Measurements from ENCODE around the gene TOMM20. TPM values are rescaled to one million over a fixed set of nuclear protein-coding genes. Genes with fewer than 3 reads are reported as not detected.
"Not testable (repeated sequence)": the region's sequence is repeated elsewhere in the genome, so short reads cannot be mapped to it uniquely, and the experiment has no call there.

TOMM20 gene
- total RNA-seq, 1 donor from 2014 or later: 87.4 TPM

DNA sequence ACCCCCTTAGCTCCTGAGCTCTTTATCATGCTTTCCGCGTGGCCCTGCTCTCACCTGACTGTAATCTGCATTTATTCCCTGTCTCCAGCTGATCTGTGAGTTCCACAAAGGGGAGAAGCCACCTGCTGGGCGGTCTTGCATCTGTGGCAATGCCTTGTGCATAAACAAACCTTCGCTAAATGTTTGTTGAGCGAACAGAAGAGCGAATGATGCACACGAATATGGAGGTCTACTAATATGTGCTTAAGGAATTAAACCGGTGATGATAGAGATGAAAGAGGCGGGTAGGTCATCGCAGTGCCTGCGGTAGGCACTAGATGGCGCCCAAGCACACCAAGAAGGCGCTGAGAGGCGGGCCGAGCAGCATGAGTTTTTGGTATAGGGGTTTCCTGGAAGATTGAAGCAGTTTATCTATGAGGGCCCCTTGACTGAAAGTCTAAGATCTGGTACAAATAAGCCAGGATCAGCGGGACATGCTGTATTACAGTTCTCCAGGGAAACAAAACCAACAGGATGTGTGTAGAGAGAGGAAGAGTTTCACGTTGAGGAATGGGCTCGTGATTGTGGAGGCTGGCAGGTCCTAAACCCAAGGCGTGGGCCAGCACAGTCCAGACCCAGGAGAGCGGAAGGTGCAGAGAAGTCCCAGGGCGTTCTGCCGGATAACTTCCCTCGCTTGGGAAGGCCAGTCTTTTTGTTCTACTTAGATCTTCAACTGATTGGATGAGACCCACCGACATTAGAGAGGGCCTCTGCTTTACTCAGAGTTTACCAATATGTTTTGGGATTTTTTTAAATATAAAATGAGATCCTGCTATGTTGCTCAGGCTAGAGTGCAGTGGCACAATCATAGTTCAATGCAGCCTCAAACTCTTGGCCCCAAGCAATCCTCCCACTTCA, 34.7 kb downstream of the TOMM20 start:
- TF ChIP-seq, protein P1, sequence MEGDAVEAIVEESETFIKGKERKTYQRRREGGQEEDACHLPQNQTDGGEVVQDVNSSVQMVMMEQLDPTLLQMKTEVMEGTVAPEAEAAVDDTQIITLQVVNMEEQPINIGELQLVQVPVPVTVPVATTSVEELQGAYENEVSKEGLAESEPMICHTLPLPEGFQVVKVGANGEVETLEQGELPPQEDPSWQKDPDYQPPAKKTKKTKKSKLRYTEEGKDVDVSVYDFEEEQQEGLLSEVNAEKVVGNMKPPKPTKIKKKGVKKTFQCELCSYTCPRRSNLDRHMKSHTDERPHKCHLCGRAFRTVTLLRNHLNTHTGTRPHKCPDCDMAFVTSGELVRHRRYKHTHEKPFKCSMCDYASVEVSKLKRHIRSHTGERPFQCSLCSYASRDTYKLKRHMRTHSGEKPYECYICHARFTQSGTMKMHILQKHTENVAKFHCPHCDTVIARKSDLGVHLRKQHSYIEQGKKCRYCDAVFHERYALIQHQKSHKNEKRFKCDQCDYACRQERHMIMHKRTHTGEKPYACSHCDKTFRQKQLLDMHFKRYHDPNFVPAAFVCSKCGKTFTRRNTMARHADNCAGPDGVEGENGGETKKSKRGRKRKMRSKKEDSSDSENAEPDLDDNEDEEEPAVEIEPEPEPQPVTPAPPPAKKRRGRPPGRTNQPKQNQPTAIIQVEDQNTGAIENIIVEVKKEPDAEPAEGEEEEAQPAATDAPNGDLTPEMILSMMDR (IDR thresholded peaks at IDR 0.05): peak; percentile 92
- intact Hi-C loops (cut with DNase I): no loop called here
- H3K27ac ChIP-seq: no peak overlapping the region
- H3K4me1 ChIP-seq: peaks cover 6% of the 10 kb centered on the region
- no peaks in the 10 kb centered on the region for H3K27me3 ChIP-seq
- peak; percentile 87 for DNase-seq
- ATAC-seq: peak; percentile 92
- H3K36me3 ChIP-seq: no peaks in the 10 kb centered on the region
- H3K9me3 ChIP-seq: no peaks in the 10 kb centered on the region
- H3K4me3 ChIP-seq: no peak overlapping the region

DNA sequence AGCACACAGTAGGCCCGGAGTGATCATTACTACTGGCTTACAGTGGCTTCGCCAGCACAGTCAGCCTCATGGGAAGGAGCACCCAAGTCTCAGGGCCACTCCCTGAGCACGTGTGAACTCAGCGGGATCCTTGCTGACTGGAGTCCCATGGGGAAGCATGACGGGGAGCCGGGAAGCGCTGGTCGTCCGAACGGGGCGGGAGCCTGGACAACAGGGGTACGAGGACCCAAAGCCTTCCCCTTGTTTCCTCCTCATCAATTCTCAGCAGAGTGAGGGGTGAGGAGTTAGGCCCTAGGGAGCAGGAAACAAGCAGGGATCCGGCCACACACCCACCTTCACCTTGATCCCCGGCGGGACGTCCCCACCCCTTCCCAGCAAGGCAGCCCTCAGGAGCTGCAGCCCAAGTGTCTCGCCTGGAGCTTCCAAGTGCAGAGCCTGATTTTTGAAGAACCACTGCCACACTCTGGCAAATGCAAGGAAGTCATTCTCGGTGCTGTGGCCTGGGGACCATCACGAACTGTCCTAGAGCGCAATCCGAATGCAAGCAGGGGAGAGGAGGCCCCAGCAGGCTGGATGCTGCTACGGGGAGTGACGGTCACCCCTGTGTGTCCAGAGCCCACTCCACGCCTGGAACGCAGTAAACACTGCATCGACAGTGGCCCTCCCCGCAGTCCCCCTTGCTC, 35.5 kb downstream of the TOMM20 start:
- no peaks in the 10 kb centered on the region for H3K9me3 ChIP-seq
- intact Hi-C loops (cut with DNase I): no loop called here
- ATAC-seq: peak; percentile 75
- DNase-seq: peak; percentile 63
- H3K4me1 ChIP-seq: peaks cover 6% of the 10 kb centered on the region
- no peak overlapping the region for H3K4me3 ChIP-seq
- no peak overlapping the region for H3K27ac ChIP-seq
- no peaks in the 10 kb centered on the region for H3K36me3 ChIP-seq
- TF ChIP-seq, protein P1 (IDR thresholded peaks at IDR 0.05): no peak
- no peaks in the 10 kb centered on the region for H3K27me3 ChIP-seq

DNA sequence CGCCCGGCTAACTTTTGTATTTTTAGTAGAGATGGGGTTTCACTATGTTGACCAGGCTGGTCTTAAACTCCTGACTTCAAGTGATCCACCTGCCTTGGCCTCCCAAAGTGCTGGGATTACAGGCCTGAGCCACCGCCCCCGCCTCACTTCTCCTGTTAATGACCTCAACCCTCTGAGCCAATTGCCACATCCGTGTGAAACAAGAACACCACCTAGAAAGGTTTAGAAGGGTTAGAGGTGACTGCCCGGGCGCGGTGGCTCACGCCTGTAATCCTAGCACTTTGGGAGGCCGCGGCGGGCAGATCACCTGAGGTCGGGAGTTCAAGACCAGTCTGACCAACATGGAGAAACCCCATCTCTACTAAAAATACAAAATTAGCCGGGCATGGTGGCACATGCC, 36.2 kb downstream of the TOMM20 start:
- H3K4me3 ChIP-seq; ATAC-seq; H3K27ac ChIP-seq; intact Hi-C loops (cut with DNase I); H3K4me1 ChIP-seq; H3K36me3 ChIP-seq; H3K9me3 ChIP-seq; H3K27me3 ChIP-seq: not testable (repeated sequence)
- peak; percentile 31 for DNase-seq

DNA sequence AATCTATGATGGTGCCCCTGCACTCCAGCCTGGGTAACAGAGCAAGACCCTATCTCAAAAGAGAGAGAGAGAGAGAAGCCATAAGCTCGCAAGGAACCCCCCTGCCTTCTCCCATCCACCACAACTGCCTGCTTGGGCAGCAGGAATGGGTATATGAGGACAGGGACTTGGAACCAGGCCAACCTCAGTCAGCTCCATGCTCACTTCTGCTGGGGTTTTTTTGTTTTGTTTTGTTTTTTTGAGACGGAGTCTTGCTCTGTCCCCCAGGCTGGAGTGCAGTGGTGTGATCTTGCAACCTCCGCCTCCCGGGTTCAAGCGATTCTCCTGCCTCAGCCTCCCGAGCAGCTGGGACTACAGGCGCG, 36.6 kb downstream of the TOMM20 start:
- H3K9me3 ChIP-seq; H3K27me3 ChIP-seq; H3K4me3 ChIP-seq; ATAC-seq; H3K36me3 ChIP-seq; H3K27ac ChIP-seq; DNase-seq; intact Hi-C loops (cut with DNase I); H3K4me1 ChIP-seq: not testable (repeated sequence)

DNA sequence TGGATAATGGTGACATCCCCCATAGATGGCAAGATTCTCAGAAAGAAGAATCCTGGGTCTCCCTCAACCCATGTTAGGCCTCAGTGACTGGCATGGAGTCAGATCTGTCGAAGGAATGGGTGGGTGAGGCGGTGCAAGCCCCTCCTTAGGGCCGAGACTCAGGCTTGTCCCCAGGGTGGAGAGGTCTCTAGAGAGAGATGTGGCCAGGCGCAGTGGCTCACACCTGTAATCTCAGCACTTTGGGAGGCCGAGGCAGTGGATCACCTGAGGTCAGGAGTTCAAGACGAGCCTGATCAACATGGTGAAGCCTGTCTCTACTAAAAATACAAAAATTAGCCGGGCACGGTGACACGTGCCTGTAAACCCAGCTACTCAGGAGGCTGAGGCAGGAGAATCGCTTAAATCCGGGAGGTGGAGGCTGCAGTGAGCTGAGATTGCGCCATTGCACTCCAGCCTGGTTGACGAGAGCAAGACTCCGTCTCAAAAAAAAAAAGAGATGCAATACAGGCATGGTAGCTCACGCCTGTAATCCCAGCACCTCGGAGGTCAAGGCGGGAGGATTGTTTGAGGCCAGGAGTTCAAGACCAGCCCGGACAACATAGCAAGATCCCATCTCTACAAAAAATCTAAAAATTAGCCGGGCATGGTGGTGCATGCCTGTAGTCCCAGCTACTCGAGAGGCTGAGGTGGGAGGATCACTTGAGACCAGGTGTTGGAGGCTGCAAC, 37.2 kb downstream of the TOMM20 start:
- H3K4me1 ChIP-seq; H3K27ac ChIP-seq; ATAC-seq; H3K27me3 ChIP-seq; H3K36me3 ChIP-seq; H3K4me3 ChIP-seq; intact Hi-C loops (cut with DNase I); DNase-seq; H3K9me3 ChIP-seq: not testable (repeated sequence)

DNA sequence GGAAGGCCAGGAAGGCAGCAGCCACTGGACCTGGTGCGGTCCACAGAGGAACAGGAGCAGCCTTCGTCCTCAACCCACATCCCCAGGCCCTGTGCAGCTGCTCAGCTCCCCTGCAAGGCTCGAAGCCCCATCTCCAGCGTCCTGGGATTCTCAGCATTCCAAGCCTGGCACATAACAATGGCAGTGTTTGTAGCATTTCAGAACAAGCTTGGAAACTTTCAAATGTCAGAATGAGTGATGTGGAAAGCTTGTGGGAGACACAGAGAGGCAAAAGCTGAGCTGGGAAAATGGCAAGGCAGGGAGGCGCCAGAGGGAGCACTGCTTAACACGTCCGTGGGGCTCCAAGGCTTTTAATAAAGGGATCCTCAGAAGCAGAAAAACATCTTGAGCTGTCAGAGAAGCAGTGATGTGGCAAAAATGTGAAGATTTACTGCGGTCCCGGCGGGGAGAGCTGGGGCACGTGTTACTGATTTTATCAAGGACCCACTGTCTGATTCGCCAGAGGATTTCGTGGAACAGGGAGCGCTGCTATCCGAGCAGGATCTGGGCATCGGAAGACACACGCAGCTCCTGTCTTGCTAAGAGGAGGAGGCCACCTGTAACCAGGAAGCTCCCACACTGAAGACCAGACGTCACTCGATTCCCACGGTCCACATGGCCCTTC, 38.1 kb downstream of the TOMM20 start:
- no peak for DNase-seq
- intact Hi-C loops (cut with DNase I): no loop called here
- TF ChIP-seq, protein P1 (IDR thresholded peaks at IDR 0.05): no peak
- H3K4me1 ChIP-seq: peaks cover 6% of the 10 kb centered on the region
- no peak for ATAC-seq
- H3K4me3 ChIP-seq: no peak overlapping the region
- H3K9me3 ChIP-seq: no peaks in the 10 kb centered on the region
- no peaks in the 10 kb centered on the region for H3K27me3 ChIP-seq
- no peaks in the 10 kb centered on the region for H3K36me3 ChIP-seq
- H3K27ac ChIP-seq: no peak overlapping the region

All from upper lobe of right lung (tissue), 1 donor.